ENCODE results near the gene CFAP74. TPM values are rescaled to one million over a fixed set of nuclear protein-coding genes. Genes with fewer than 3 reads are reported as not detected.

CFAP74 gene
- total RNA-seq, 1 donor from 2014 or later, result 0.12 TPM

DNA sequence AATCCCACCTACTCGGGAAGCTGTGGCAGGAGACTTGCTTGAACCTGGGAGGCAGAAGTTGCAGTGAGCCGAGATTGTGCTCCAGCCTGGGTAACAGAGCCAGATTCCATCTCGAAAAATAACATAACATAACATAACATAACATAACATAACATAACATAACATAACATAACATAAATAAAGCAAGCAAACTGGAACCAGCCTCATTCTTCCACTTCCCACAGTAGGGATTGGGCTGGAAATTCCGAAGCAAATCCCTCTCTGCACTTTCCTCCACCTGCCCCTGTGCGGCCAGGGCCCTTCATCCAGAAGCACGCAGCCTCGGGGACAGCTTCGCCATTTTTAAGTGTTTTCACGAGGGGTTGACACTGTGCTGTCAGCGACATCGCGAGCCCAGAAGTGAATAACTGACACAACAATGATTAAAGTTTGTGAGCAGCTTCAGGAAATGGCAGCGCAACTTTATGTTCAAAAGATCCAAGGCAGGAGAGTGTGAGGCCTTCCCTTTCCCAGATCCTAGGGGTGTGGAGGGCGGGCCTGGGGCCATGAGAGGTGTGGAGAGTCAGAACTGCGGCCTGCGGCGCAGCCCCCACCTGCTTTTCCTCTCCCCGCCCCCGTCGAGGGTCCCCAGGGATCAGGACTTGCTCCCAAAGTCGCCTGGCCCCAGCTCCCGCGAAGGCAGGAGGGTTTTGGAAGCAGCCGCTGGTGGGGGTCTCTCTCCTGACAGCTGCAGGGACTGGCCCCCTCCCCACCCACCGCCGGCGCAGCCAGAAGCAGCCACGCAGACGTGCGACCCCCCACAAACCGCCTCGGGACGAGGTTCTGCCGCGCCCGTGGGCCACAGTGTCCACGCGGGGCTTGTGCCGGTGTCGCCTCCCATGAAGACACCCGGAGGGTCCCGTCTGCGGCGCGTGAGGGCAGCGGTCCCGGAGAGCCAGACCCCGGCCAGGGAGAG lies 14.9 kb upstream of the CFAP74 start:
- Mint-ChIP-seq H3K9me3 (no peaks in the 10 kb centered on the region), H3K4me3 (peak overlapping the region; percentile 57), H3K27ac (ENCODE audit: unreplicated experiment) (no peak overlapping the region), H3K4me1 (peaks cover 4% of the 10 kb centered on the region), H3K27me3 (ENCODE audit: low read depth) (peaks cover 79% of the 10 kb centered on the region), H3K36me3 (ENCODE audit: low read depth) (no peaks in the 10 kb centered on the region)
- no peak for DNase-seq (ENCODE audit: low read depth, low spot score)
- TF ChIP-seq, protein P1, sequence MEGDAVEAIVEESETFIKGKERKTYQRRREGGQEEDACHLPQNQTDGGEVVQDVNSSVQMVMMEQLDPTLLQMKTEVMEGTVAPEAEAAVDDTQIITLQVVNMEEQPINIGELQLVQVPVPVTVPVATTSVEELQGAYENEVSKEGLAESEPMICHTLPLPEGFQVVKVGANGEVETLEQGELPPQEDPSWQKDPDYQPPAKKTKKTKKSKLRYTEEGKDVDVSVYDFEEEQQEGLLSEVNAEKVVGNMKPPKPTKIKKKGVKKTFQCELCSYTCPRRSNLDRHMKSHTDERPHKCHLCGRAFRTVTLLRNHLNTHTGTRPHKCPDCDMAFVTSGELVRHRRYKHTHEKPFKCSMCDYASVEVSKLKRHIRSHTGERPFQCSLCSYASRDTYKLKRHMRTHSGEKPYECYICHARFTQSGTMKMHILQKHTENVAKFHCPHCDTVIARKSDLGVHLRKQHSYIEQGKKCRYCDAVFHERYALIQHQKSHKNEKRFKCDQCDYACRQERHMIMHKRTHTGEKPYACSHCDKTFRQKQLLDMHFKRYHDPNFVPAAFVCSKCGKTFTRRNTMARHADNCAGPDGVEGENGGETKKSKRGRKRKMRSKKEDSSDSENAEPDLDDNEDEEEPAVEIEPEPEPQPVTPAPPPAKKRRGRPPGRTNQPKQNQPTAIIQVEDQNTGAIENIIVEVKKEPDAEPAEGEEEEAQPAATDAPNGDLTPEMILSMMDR (conservative IDR thresholded peaks at IDR 0.05), result no peak

DNA sequence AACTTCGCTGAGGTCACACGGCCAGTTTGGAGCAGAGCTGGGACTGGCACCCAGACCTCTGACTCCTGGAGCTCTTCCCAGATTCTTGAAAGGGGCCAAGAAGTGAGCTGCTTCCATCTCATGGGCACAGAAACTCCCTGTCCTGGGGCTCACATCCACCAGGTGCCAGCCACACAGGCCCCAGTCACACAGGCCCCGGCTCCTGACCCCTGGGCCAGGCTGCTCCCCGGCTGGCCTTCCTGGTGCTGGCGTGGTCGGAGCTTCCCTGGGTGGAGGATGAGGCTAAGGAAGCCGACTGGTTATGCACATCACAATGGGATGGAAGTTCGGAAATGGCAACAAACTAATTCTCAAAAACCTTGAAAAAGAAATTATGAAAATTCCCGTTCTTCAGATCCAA lies 12.5 kb upstream of the CFAP74 start:
- H3K4me3 Mint-ChIP-seq, result no peak overlapping the region

DNA sequence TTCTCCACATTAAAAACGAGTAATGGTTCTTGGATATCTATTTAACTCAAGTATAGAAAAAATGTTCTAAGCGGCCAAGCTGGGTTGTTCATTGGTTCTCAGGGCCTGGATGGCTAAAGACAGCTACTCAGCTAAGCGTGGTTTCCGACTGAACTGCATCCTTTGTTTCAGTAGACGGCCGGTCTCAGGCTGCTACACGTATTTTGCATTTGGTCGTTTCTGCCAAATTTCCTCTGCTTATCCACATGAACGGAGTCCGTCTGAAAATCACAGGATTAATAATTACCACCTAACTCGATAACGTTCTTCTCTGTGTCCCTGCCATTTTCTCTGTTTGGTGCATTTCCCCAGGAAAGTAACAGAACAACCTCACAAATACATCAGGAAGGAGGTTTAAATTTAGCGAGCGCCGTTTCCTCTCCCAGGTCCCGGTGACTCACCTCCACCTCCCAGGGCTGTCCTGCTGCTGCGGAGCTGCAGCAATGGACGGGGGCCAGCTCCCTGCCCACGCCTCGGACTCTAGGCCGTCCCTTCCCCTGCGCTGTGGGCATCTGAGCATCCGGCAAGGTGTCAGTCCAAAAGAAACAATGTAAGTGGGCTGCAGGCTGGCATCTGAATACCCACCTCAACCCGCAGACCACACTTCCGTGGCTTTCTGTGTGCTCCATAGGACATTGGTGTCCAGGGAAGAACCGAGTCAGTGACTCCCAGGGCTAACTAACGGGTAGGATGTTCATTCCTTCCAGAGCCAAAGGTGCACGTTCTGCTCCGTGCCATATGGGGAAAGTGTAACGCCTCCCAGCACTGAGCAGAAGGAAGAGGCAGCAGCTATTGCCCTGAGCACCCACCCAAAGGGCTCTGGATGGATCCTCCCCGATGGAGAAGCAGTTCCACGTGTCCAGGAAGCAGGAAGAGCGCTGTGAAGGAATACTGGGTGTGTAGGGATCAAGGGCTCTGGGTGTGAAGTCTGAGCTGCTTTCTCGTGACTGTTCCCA lies 11.5 kb upstream of the CFAP74 start:
- Mint-ChIP-seq H3K27ac (ENCODE audit: unreplicated experiment) (no peak overlapping the region), H3K9me3 (no peaks in the 10 kb centered on the region), H3K4me3 (no peak overlapping the region), H3K4me1 (peaks cover 4% of the 10 kb centered on the region), H3K27me3 (ENCODE audit: low read depth) (peaks cover 58% of the 10 kb centered on the region), H3K36me3 (ENCODE audit: low read depth) (no peaks in the 10 kb centered on the region)
- TF ChIP-seq, protein P1 (conservative IDR thresholded peaks at IDR 0.05), result no peak
- DNase-seq (ENCODE audit: low read depth, low spot score), result no peak

More for the DNA sequence above, 12.5 kb upstream of the CFAP74 start:
- peaks cover 4% of the 10 kb centered on the region for H3K4me1 Mint-ChIP-seq
- H3K27me3 Mint-ChIP-seq (ENCODE audit: low read depth), result peaks cover 66% of the 10 kb centered on the region
- no peak for DNase-seq (ENCODE audit: low read depth, low spot score)
- H3K27ac Mint-ChIP-seq (ENCODE audit: unreplicated experiment), result no peak overlapping the region
- TF ChIP-seq, protein P1 (conservative IDR thresholded peaks at IDR 0.05), result no peak
- no peaks in the 10 kb centered on the region for H3K9me3 Mint-ChIP-seq
- H3K36me3 Mint-ChIP-seq (ENCODE audit: low read depth), result no peaks in the 10 kb centered on the region

DNA sequence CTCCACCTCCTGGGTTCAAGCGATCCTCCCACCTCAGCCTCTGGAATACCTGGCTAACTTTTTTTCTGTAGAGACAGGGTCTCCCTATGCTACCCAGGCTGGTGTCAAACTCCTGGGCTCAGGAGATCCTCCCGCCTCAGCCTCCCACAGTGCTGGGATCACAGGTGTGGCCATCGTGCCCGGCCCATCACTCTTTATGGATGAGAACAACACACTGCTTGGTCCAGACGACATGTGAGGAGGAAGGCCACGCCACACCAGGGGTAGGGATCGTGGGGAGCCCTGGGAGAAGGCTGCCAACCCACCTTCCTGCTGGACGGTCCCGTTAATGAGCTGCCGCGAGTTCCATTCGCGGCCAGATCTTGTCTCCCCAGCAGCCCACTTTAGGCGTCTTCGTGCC lies 10.6 kb upstream of the CFAP74 start:
- H3K4me1 Mint-ChIP-seq, result peaks cover 4% of the 10 kb centered on the region
- no peaks in the 10 kb centered on the region for H3K9me3 Mint-ChIP-seq
- no peak overlapping the region for H3K27ac Mint-ChIP-seq (ENCODE audit: unreplicated experiment)
- no peaks in the 10 kb centered on the region for H3K36me3 Mint-ChIP-seq (ENCODE audit: low read depth)
- no peak overlapping the region for H3K4me3 Mint-ChIP-seq
- DNase-seq (ENCODE audit: low read depth, low spot score), result no peak
- TF ChIP-seq, protein P1 (conservative IDR thresholded peaks at IDR 0.05), result no peak
- H3K27me3 Mint-ChIP-seq (ENCODE audit: low read depth), result peaks cover 54% of the 10 kb centered on the region
